Fibroblast of lung (primary cell): ENCODE measurements around the gene RCOR1.

Experiments used
- EZH2 ChIP-seq: IDR thresholded peaks from 2 replicates; pipeline ENCODE4 v1.5.1; 2012; ENCODE audit warnings: low read length, control low read depth, mild to moderate bottlenecking; ENCODE audit errors: missing control alignments
- TF ChIP-seq, protein P1 (sequence below), 2 donors: IDR thresholded peaks in 1 of 2; conservative IDR thresholded peaks in 1 of 2; 1 replicate in 1 of 2; 2 replicates in 1 of 2; pipeline ENCODE4 v1.5.1; 2011 to 2012; ENCODE audit warnings: low read length in 2 of 2, control low read depth in 1 of 2, inconsistent platforms in 1 of 2, low read depth in 1 of 2, mild to moderate bottlenecking in 1 of 2

DNA sequence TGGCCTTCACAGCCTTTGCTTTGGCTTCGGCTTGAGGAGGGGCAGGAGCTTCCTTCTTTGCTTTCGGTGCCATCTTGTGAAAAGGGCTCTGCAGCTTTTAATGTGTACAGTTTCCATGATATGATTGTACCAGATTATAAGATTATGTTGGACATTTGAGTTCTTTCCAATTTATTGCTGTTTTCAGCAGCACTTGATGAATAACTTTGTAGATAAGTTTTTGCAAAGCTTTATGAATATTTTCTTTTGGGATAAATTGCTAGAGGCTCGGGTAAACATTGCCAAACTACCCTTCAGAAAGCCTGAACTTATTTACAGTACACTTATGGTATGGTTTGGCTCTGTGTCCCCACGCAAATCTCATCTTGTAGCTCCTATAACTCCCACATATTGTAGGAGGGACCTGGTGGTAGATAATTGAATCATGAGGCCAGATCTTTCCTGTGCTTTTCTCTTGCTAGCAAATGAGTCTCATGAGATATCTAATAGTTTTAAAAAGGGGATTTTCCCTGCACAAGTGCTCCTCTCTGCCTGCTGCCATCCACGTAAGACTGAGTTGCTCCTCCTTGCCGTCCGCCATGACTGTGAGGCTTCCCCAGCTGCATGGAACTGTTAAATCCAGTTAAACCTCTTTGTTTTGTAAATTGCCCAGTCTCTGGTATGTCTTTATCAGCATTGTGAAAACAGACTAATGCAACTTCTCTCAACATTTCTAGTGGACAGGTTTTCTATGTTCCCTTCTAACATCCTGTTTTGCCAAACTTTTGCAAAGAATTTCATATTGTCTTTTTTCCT lies 70.4 kb downstream of the RCOR1 start:
- TF ChIP-seq, protein P1, sequence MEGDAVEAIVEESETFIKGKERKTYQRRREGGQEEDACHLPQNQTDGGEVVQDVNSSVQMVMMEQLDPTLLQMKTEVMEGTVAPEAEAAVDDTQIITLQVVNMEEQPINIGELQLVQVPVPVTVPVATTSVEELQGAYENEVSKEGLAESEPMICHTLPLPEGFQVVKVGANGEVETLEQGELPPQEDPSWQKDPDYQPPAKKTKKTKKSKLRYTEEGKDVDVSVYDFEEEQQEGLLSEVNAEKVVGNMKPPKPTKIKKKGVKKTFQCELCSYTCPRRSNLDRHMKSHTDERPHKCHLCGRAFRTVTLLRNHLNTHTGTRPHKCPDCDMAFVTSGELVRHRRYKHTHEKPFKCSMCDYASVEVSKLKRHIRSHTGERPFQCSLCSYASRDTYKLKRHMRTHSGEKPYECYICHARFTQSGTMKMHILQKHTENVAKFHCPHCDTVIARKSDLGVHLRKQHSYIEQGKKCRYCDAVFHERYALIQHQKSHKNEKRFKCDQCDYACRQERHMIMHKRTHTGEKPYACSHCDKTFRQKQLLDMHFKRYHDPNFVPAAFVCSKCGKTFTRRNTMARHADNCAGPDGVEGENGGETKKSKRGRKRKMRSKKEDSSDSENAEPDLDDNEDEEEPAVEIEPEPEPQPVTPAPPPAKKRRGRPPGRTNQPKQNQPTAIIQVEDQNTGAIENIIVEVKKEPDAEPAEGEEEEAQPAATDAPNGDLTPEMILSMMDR (conservative IDR thresholded peaks at IDR 0.05 in 1 of 2, IDR thresholded peaks at IDR 0.05 in 1 of 2; ENCODE audit: low read depth in 1 of 2, low read length in 2 of 2) = no peak
- no peak for TF ChIP-seq EZH2
